ENCODE measurements around the gene MATN4.

DNA sequence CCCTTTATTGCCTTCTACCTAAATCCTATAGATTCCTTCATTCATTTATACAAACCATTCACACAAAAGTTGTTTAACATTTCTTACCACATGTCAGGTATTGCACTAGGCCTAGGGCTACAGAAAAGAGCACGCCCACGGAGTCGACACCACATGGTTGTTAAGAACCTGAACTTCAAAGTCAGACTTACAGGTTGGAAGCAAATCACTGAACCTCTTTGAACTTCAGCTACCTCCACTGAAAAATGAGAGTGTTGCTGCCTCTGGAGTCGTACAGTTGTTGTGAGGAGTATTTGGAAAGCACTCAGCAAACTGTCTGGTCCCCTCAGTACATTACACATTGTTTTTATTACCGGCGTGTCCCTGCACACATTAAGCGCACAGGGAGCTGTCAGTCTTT, 50.4 kb downstream of the MATN4 start:
- TF ChIP-seq, protein P1, sequence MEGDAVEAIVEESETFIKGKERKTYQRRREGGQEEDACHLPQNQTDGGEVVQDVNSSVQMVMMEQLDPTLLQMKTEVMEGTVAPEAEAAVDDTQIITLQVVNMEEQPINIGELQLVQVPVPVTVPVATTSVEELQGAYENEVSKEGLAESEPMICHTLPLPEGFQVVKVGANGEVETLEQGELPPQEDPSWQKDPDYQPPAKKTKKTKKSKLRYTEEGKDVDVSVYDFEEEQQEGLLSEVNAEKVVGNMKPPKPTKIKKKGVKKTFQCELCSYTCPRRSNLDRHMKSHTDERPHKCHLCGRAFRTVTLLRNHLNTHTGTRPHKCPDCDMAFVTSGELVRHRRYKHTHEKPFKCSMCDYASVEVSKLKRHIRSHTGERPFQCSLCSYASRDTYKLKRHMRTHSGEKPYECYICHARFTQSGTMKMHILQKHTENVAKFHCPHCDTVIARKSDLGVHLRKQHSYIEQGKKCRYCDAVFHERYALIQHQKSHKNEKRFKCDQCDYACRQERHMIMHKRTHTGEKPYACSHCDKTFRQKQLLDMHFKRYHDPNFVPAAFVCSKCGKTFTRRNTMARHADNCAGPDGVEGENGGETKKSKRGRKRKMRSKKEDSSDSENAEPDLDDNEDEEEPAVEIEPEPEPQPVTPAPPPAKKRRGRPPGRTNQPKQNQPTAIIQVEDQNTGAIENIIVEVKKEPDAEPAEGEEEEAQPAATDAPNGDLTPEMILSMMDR (IDR thresholded peaks at IDR 0.05; ENCODE audit: poor library complexity, severe bottlenecking), result no peak
- TF ChIP-seq EP300 (conservative IDR thresholded peaks at IDR 0.05; ENCODE audit: poor library complexity, severe bottlenecking) (no peak), POLR2AphosphoS5 (IDR thresholded peaks at IDR 0.05) (no peak), RAD21 (conservative IDR thresholded peaks at IDR 0.05) (no peak)
- TF ChIP-seq, protein P2, sequence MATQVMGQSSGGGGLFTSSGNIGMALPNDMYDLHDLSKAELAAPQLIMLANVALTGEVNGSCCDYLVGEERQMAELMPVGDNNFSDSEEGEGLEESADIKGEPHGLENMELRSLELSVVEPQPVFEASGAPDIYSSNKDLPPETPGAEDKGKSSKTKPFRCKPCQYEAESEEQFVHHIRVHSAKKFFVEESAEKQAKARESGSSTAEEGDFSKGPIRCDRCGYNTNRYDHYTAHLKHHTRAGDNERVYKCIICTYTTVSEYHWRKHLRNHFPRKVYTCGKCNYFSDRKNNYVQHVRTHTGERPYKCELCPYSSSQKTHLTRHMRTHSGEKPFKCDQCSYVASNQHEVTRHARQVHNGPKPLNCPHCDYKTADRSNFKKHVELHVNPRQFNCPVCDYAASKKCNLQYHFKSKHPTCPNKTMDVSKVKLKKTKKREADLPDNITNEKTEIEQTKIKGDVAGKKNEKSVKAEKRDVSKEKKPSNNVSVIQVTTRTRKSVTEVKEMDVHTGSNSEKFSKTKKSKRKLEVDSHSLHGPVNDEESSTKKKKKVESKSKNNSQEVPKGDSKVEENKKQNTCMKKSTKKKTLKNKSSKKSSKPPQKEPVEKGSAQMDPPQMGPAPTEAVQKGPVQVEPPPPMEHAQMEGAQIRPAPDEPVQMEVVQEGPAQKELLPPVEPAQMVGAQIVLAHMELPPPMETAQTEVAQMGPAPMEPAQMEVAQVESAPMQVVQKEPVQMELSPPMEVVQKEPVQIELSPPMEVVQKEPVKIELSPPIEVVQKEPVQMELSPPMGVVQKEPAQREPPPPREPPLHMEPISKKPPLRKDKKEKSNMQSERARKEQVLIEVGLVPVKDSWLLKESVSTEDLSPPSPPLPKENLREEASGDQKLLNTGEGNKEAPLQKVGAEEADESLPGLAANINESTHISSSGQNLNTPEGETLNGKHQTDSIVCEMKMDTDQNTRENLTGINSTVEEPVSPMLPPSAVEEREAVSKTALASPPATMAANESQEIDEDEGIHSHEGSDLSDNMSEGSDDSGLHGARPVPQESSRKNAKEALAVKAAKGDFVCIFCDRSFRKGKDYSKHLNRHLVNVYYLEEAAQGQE (IDR thresholded peaks at IDR 0.05; ENCODE audit: borderline replicate concordance), result no peak
